Stimulated activated CD4-positive, alpha-beta T cell treated with anti-CD3 and anti-CD28 coated beads, Interleukin-1b, Interleukin-23, amount 100 ng/mL, for 4 hours (primary cell): ENCODE data around the gene LRP6.
A peak's percentile ranks its signal among the peaks of the same experiment; 100 is the strongest.
"Not testable (repeated sequence)": the region's sequence is repeated elsewhere in the genome, so short reads cannot be mapped to it uniquely, and the experiment has no call there.

Experiments used
- DNase-seq, 2 donors: peaks; one replicate each; pipeline ENCODE4 v3.0.0-alpha.2; 2020; ENCODE audit warnings: low read depth in 2 of 2

The LRP6 gene

GRCh38 chr12:12266873-12267741 is at the start of gene LRP6:
TSS of gene LRP6 (minus strand) at chr12:12267044. CDS start at chr12:12266735, 309 bp downstream.
- DNase-seq: peak; percentile 66 to 75

- no peak for DNase-seq
These were observed 49.0 kb upstream of the LRP6 start for GRCh38 chr12:12315838-12316237.

- not testable (repeated sequence) for DNase-seq
These were observed 43.9 kb upstream of the LRP6 start for GRCh38 chr12:12310695-12311094.

- no peak for DNase-seq
These were observed 38.9 kb upstream of the LRP6 start for GRCh38 chr12:12305568-12306300.

- DNase-seq: no peak
These were observed 36.1 kb upstream of the LRP6 start for GRCh38 chr12:12302976-12303375.

- DNase-seq: no peak
These were observed 34.3 kb upstream of the LRP6 start for GRCh38 chr12:12301122-12301521.

GRCh38 chr12:12297201-12297830 is 30.5 kb upstream of the LRP6 start:
- no peak for DNase-seq

- DNase-seq: no peak
These were observed 27.6 kb upstream of the LRP6 start for GRCh38 chr12:12294215-12295005.

- no peak for DNase-seq
These were observed 23.4 kb upstream of the LRP6 start for GRCh38 chr12:12290206-12290605.

GRCh38 chr12:12286441-12286840 is 19.6 kb upstream of the LRP6 start:
- no peak for DNase-seq

- DNase-seq: no peak
These were observed 16.0 kb upstream of the LRP6 start for GRCh38 chr12:12282761-12283425.

- no peak for DNase-seq
These were observed 15.4 kb upstream of the LRP6 start for GRCh38 chr12:12282202-12282601.

- DNase-seq: no peak
These were observed 14.3 kb upstream of the LRP6 start for GRCh38 chr12:12281134-12281533.

- no peak for DNase-seq
These were observed 12.1 kb upstream of the LRP6 start for GRCh38 chr12:12278899-12279298.

- DNase-seq: no peak
These were observed 9.0 kb upstream of the LRP6 start for GRCh38 chr12:12275874-12276273.

- no peak for DNase-seq
These were observed 6.6 kb upstream of the LRP6 start for GRCh38 chr12:12273291-12273957.

GRCh38 chr12:12272869-12273268 is 6.0 kb upstream of the LRP6 start:
- no peak for DNase-seq

- DNase-seq: no peak
These were observed 3.4 kb upstream of the LRP6 start for GRCh38 chr12:12270226-12270625.

- DNase-seq: no peak
These were observed 927 bp upstream of the LRP6 start for GRCh38 chr12:12267742-12268200.

GRCh38 chr12:12266389-12266872 is 413 bp downstream of the LRP6 start:
- DNase-seq: no peak
